SK-N-SH treated with all-trans-retinoic acid at 6 μM for 48 hours (cell line): Measurements from ENCODE around the gene TMTC2.

Experiments
- ATAC-seq: fragments of 200-7000 bp; cut with Tn5 transposase; 3 replicates; pipeline ENCODE4 v1.9.1; 2020; ENCODE audit warnings: mild to moderate bottlenecking, moderate library complexity
- ARNTL ChIP-seq: fragments of 450-650 bp; formaldehyde crosslinking; IDR thresholded peaks from 2 replicates; pipeline ENCODE4 v1.5.0; 2020; ENCODE audit warnings: low read depth, mild to moderate bottlenecking, moderate library complexity, borderline replicate concordance
- BACH2 ChIP-seq: fragments of 250-450 bp; sonication (Bioruptor Pico); IDR thresholded peaks from 2 replicates; pipeline ENCODE4 v1.9.0; 2021; ENCODE audit warnings: mild to moderate bottlenecking, borderline replicate concordance
- CSDC2 ChIP-seq: fragments of 250-450 bp; sonication (Bioruptor Pico); IDR thresholded peaks from 2 replicates; pipeline ENCODE4 v1.5.0; 2020; ENCODE audit warnings: mild to moderate bottlenecking, moderate library complexity
- CSRNP3 ChIP-seq: fragments of 250-450 bp; sonication (Bioruptor Pico); IDR thresholded peaks from 2 replicates; pipeline ENCODE4 v1.5.1; 2021; ENCODE audit warnings: mild to moderate bottlenecking, moderate library complexity
- GLIS3 ChIP-seq: fragments of 250-450 bp; sonication (Bioruptor Pico); IDR thresholded peaks from 2 replicates; pipeline ENCODE4 v1.5.0; 2020; ENCODE audit warnings: mild to moderate bottlenecking, moderate library complexity
- OSR1 ChIP-seq: fragments of 250-450 bp; sonication (Bioruptor Pico); IDR thresholded peaks from 2 replicates; pipeline ENCODE4 v1.8.0; 2022; ENCODE audit warnings: moderate library complexity, mild to moderate bottlenecking, inconsistent platforms
- POU6F1 ChIP-seq: fragments of 250-450 bp; sonication (Bioruptor Pico); IDR thresholded peaks from 2 replicates; pipeline ENCODE4 v1.8.0; 2021; ENCODE audit warnings: low read depth, mild to moderate bottlenecking, moderate library complexity, borderline replicate concordance
- PPARA ChIP-seq: fragments of 250-450 bp; sonication (Bioruptor Pico); IDR thresholded peaks from 2 replicates; pipeline ENCODE4 v1.5.0; 2020; ENCODE audit warnings: mild to moderate bottlenecking, borderline replicate concordance
- RARB ChIP-seq: fragments of 250-450 bp; sonication (Bioruptor Pico); IDR thresholded peaks from 2 replicates; pipeline ENCODE4 v1.8.0; 2021; ENCODE audit warnings: mild to moderate bottlenecking, moderate library complexity
- SNAI2 ChIP-seq: fragments of 250-450 bp; sonication (Bioruptor Pico); IDR thresholded peaks from 2 replicates; pipeline ENCODE4 v1.5.0; 2020; ENCODE audit warnings: mild to moderate bottlenecking, moderate library complexity
- TOX ChIP-seq: fragments of 250-450 bp; sonication (Bioruptor Pico); IDR thresholded peaks from 2 replicates; pipeline ENCODE4 v1.8.0; 2021; ENCODE audit warnings: mild to moderate bottlenecking, moderate library complexity, borderline replicate concordance
- TSHZ2 ChIP-seq: fragments of 250-450 bp; sonication (Bioruptor Pico); IDR thresholded peaks from 2 replicates; pipeline ENCODE4 v1.5.0; 2020; ENCODE audit warnings: mild to moderate bottlenecking, moderate library complexity
- ZC3H10 ChIP-seq: fragments of 250-450 bp; sonication (Bioruptor Pico); IDR thresholded peaks from 2 replicates; pipeline ENCODE4 v1.5.1; 2021; ENCODE audit warnings: mild to moderate bottlenecking, moderate library complexity
- ZFP3 ChIP-seq: fragments of 250-450 bp; sonication (Bioruptor Pico); IDR thresholded peaks from 2 replicates; pipeline ENCODE4 v1.5.0; 2020; ENCODE audit warnings: mild to moderate bottlenecking, moderate library complexity
- ZFP30 ChIP-seq: fragments of 450-650 bp; formaldehyde crosslinking; IDR thresholded peaks from 2 replicates; pipeline ENCODE4 v1.5.0; 2022; ENCODE audit warnings: mild to moderate bottlenecking, moderate library complexity
- ZNF565 ChIP-seq: fragments of 450-650 bp; formaldehyde crosslinking; conservative IDR thresholded peaks from 2 replicates; pipeline ENCODE4 v1.5.0; 2020; ENCODE audit warnings: low read depth, mild to moderate bottlenecking, moderate library complexity
- ZNF70 ChIP-seq: fragments of 450-650 bp; formaldehyde crosslinking; IDR thresholded peaks from 2 replicates; pipeline ENCODE4 v1.5.0; 2020; ENCODE audit warnings: mild to moderate bottlenecking, moderate library complexity
- ZNF8 ChIP-seq: fragments of 450-650 bp; formaldehyde crosslinking; IDR thresholded peaks from 2 replicates; pipeline ENCODE4 v1.5.0; 2020; ENCODE audit warnings: mild to moderate bottlenecking, moderate library complexity
- TF ChIP-seq, protein P1 (sequence below): fragments of 250-450 bp; sonication (Bioruptor Pico); IDR thresholded peaks from 2 replicates; pipeline ENCODE4 v1.5.1; 2020; ENCODE audit warnings: low read depth, mild to moderate bottlenecking, moderate library complexity

The TMTC2 gene

DNA sequence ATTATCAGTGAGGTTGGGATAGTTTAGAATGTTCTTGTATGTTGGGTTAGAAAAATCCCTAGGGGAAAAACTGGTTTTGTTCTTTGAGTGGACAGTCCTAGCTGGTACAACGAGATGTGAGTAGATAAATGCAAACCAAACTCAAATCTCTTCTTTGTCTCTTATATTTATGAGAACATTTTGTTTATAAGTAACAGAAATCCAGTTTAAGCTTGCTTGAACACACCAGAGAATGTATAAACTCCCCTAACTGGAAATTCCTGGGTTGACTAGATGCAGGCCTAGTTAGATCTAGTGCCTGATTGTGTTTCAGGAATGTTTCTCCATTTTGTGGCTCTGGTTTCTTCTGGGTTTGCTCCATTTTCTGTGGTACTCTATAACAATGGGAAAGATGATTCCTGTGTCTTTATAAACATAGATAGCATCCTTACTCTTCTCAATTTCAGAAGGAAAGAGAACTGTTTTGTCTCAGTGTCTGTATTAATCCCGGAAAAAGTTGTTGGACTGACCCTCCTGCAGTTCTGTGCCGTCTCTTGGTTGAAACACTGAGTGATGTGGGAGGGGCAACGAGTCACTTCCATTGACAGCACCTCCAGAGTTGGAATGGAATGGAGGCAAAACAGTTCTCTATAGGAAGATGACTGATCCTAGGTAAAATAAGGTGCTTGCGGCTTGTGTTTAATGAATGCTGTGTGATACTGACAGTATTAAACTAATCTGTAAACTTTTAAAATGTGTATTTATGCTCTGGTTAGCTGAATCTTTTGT lies 244.8 kb downstream of the TMTC2 start:
- ATAC-seq = peak; percentile 68
- TF ChIP-seq CSDC2 (CRISPR knock-in tag) (peak; percentile 75; the same call in 1 of the 2 replicates), ARNTL (CRISPR knock-in tag) (no peak)
- TF ChIP-seq, all 23 proteins: peak for 1

GRCh38 chr12:82937151-82937550 lies 250.4 kb downstream of the TMTC2 start:
- ATAC-seq = no peak
- TF ChIP-seq CSDC2 (CRISPR knock-in tag) = no peak
- TF ChIP-seq, protein P1, sequence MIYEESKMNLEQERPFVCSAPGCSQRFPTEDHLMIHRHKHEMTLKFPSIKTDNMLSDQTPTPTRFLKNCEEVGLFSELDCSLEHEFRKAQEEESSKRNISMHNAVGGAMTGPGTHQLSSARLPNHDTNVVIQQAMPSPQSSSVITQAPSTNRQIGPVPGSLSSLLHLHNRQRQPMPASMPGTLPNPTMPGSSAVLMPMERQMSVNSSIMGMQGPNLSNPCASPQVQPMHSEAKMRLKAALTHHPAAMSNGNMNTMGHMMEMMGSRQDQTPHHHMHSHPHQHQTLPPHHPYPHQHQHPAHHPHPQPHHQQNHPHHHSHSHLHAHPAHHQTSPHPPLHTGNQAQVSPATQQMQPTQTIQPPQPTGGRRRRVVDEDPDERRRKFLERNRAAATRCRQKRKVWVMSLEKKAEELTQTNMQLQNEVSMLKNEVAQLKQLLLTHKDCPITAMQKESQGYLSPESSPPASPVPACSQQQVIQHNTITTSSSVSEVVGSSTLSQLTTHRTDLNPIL (CRISPR knock-in tag) = no peak
- no peak for TF ChIP-seq OSR1 (CRISPR knock-in tag)
- TF ChIP-seq SNAI2 (CRISPR knock-in tag) = no peak
- no peak for TF ChIP-seq GLIS3 (CRISPR knock-in tag)
- no peak for TF ChIP-seq ZC3H10 (CRISPR knock-in tag)
- no peak for TF ChIP-seq TOX (CRISPR knock-in tag)
- TF ChIP-seq CSRNP3 (CRISPR knock-in tag) = no peak
- TF ChIP-seq BACH2 (CRISPR knock-in tag) = no peak

DNA sequence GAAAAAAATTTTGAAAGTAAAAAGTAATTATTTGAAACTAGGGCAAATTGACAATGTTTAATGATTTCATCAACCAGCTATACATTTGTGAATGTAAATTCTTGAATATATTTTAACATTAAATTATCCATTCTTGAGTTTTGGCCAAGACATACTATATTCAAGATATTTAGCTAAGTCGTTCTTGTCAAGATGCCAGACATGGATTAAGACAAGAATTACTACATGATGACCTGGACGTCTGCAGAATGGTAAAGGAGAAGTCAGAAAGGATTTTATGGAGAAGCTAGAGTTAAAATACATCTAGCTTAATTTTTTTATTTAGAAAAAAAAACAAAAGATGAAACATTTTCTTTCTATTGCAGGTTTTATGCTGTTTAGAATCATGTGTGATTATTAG lies 255.8 kb downstream of the TMTC2 start:
- TF ChIP-seq TSHZ2 (CRISPR knock-in tag) (no peak), GLIS3 (CRISPR knock-in tag) (no peak), ZFP30 (CRISPR knock-in tag) (no peak), ZNF8 (CRISPR knock-in tag) (no peak), OSR1 (CRISPR knock-in tag) (no peak), ZNF565 (CRISPR knock-in tag) (no peak), SNAI2 (CRISPR knock-in tag) (no peak), ARNTL (CRISPR knock-in tag) (no peak), ZNF70 (CRISPR knock-in tag) (no peak), RARB (CRISPR knock-in tag) (no peak), POU6F1 (CRISPR knock-in tag) (no peak), ZFP3 (no peak), ZC3H10 (CRISPR knock-in tag) (no peak), CSRNP3 (CRISPR knock-in tag) (no peak)

GRCh38 chr12:82942991-82943401 lies 256.3 kb downstream of the TMTC2 start:
- ATAC-seq = no peak
- no peak for TF ChIP-seq TOX (CRISPR knock-in tag)
- TF ChIP-seq SNAI2 (CRISPR knock-in tag) = no peak
- no peak for TF ChIP-seq ARNTL (CRISPR knock-in tag)
- TF ChIP-seq PPARA (CRISPR knock-in tag) = no peak
- TF ChIP-seq, all 23 proteins: peak for 0

More for the DNA sequence above, 255.8 kb downstream of the TMTC2 start:
- ATAC-seq = no peak
